Frontal cortex (tissue), 4 donors: Measurements from ENCODE around the gene PDE4D. TPM values are rescaled to one million over a fixed set of nuclear protein-coding genes. Genes with fewer than 3 reads are reported as not detected.
"Not testable (repeated sequence)": the region's sequence is repeated elsewhere in the genome, so short reads cannot be mapped to it uniquely, and the experiment has no call there.

Source experiments
- DNase-seq, 2 donors: peaks; one replicate each; pipeline ENCODE4 v3.0.0; 2012; ENCODE audit warnings: low spot score in 2 of 2
- FAIRE-seq: peaks from 2 replicates; lab custom pipeline; 2012; peaks lifted over from hg19 to GRCh38; lab: Jason Lieb, UNC
- total RNA-seq: library from RNA; depleted of rRNA; stranded (reverse); fragments of >200 nt; gene quantifications from one replicate; pipeline ENCODE4 v1.2.3, GENCODE V29; 2014
- donor health status: control.
- donor health status: control.
- donor health status: control.

PDE4D gene
- total RNA-seq, 1 donor from 2014 or later: 210 TPM

DNA sequence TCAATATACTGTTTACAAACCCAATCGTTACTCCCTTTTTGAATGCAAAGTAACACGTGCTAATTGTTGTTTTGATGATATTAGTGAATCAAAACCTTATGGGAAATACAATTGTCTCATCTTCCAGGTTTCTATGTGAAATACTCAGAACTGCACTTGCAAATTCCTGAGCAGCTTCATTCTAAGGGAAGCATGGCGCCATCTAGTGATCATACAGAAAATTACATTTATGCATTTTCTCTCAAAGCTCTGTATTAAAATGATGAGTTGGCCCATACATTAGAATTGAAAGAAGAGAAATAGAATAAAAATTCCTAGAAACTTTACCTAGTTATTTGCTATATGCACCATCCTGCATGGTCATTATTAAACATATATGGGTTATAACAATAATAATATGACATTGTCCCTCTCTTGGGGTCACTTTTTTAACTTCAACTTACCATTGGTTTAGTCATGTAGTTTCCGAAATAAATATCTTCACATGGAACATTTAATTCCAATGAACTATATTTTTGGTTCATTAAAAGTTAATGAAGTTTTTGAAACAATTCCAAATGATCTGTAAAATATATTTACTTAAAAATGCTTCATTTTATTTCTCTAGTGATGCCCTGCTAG, 220.0 kb downstream of the PDE4D start:
- FAIRE-seq: peak; percentile 91
- DNase-seq: peak in 1 of 2 donors; percentile 15

DNA sequence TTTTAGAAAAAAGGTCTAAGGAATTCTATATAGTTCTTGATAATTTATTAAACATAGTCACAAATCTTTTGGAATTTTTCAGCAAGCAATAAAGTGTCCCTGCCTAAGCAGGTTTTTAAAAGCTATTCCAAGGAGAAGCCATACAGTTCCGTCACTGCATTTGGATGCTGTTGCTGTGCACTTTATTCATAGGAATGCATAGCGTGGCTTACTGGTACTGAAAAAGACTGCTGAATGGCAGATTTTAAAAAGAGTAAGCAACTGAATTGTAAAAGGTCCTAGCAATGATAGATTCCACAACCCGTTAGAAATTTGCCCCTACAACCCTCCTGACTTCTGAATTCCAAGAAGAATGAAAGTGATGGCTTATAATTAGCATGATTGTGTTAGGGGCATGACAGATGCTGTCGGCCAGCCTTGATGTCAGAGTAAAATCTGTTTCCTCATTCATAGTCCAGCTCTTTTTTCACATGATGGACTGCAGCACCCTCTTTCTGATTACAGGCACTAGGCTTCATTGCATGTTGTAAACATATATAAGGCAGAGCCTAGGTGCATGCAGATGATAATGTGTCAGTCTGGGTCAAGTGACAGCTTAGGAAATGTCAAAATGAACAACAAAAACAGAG, 227.0 kb downstream of the PDE4D start:
- no peak for FAIRE-seq
- no peak for DNase-seq

DNA sequence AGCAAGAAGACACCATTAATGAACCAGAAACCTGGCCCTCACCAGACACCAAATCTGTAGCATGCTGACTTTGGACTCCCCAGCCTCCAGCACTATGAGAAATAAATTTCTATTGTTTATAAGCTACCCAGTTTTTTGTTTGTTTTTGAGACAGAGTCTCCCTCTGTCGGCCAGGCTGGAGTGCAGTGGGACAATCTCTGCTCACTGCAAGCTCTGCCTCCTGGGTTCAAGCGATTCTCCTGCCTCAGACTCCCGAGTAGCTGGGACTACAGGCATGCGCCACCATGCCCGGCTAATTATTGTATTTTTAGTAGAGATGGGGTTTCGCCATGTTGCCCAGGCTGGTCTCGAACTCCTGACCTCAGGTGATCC, 227.7 kb downstream of the PDE4D start:
- not testable (repeated sequence) for FAIRE-seq, DNase-seq

DNA sequence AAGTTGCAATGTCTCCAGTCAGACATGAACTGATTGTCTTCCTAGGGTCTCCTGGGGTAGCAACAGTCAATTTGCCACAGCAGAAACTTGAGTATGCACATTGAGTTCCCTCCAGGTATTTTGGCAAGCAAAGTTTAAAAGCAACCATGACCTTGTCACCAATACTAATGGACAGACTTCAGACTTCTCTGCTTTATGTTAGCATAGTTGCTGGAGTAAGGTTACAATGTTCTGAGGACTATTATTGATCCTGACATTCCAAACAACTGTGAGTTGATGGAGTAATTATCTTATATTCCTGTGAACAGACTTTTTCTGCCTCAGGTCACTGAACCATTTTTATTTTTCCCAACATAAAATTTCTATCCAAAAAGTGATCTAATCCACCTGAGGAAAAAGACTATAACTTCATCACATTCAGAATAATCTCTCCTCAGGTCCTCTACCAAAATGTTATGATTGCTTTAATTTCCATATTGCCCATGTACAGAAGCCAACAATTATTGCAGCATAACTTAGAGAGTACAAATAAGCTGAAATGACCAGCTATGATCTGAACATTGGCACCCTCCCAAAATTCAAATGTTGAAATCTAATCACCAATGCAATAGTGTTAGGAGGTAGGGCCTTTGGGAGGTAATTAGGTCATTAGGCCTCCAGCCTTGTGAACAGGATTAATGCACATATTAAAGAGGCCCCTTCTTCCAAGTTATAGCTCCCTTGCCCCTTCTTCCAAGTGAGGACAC, 228.3 kb downstream of the PDE4D start:
- FAIRE-seq: no peak

DNA sequence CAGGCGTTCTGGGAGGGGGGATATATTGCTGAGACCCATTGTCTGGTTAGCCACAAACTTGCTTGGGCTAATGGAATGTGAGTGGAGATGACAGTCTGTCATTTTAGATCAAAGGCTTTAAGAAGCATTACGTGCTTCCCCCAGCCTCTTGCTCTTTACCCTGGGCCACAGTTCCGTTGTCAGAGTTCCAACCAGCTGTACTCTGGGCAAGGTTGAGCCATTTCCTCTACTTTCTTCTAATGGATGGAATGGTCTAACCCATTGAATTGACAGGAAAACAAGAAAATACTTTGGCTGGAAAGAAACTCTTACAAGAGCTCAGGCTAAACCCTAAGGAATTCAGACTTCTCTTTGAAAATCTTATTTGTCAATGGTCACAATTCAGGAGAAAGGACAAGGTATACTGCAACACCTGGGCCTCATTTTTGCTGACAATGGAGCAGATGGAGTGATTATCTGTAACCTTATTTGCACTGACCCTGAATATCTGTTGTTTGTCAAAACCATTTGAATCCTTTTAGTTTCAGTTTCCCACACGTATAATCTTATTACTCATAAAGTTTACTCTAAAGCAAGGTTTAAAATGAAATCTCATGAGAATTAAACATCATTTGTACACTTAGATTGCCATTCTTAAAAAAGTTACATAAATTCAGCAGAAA, 231.4 kb downstream of the PDE4D start:
- no peak for FAIRE-seq
- no peak for DNase-seq

More for the DNA sequence above, 228.3 kb downstream of the PDE4D start:
- DNase-seq: no peak

DNA sequence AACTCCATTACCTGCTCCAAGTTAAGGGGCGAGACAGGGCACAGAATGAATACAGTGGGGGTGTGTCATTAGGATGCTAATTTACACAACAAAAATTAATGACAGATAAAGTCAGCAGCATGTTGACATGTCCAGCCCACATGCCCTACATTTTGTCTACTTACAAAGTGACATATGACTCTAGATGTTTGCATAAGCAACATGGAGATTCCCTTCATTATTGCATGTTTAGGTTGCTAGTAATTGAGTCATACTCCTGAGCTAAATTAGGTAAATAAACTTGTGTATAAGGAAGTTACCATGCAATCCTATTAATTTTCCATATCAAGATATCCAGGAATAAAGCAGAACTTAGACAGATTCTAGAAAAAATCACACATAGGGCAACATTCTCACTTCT, 232.2 kb downstream of the PDE4D start:
- no peak for DNase-seq

DNA sequence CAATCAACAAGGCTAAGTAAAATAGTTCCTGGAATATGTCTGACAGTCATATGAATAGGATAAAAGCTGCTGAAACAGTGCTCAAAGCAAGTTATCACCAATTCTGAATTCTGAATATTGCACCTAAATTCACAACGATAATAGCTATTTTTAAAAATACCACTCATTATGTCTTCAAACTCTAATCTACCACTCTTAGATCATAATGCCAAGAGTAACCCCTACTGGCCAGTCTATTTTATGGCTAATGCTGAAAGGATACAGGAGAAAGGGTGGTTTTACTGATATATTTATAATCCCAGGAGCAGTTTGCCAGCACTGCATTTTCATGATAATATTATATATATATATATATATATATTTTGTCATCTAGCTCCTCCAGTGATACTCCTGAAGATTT, 232.8 kb downstream of the PDE4D start:
- DNase-seq: peak in 1 of 2 donors; percentile 7
- no peak for FAIRE-seq

More for the DNA sequence above, 232.2 kb downstream of the PDE4D start:
- no peak for FAIRE-seq

DNA sequence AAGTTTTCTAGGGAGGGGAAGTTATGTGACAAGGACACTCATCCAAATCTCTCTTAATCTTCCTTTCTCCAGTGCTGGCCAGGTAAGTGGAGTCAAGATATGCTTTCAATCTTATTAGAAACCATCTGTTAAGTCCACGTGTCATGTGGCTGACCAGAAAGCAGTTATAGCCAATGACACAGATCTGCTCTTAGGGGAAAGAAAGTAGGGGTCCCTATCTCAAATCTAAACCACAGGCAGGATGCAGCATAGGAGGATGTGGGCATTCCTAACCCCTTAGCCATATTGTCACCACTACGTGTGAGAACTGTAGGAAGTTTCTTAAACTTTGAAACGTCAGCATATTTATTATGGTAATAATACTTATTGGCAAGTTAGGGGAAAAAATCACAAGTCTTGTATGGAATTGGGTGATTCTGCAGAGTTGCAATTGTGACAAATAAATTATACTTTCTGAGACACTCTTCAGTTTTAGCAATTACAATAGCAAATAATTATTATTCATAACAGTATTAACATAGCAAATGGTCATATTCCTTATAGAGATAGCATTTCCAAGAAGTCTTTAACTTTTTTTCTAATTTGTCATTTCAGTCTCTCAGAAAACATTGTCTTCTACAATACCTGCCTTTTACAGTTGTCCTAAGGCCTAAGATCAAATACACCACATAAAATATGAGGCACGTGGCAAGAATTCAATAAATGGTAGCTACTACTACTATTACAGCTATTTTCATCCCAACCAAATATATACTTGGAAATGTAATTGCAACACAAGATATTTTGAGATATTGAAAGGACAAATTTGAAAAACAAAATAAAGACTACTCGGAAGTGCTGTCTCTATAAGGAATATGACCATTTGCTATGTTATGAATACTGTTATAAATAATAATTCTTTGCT, 236.9 kb downstream of the PDE4D start:
- DNase-seq (no peak), FAIRE-seq (no peak)

DNA sequence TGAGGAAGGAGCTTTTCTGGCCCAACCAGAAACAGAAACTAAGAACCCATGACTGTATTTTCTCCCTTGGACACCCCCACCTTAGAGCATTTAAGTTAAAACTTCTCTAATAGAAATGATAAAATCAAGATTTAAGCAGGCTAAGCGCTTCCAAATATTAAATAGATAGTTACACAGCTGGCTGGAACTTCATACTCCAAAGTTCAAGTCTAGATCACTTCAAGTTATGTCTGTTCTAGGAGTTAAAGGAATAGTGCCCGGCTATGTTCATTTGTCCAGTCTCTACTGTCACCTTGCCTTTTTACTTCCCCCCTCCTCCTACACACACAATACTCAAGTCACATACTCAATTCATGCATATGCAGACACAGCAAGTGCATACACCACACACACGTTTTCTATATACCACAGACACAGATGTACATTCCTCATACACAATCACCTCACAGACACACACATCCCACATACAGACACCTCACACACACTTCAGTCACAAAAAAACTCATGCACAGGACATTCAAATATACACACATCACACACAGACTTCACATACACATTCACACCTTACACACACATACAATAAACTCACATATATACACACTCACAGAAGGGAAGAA, 237.7 kb downstream of the PDE4D start:
- FAIRE-seq (no peak), DNase-seq (no peak)

DNA sequence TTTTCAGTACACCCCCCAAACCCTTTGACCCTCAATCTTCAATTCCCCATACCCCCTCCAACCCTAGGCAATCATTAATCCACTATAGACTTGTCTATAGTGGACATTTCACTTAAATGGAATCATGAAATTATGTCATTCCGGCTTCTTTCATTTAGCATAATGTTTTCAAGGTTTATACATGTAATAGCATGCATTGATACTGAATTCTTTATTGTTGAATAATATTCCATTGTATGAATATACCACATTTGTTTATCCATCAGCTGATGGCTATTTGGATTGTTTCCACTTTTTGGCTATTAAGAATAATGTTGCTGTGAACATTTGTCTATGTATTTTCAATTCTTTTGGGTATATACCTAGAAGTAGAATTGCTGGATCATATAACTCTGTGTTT, 238.8 kb downstream of the PDE4D start:
- FAIRE-seq (no peak), DNase-seq (no peak)

DNA sequence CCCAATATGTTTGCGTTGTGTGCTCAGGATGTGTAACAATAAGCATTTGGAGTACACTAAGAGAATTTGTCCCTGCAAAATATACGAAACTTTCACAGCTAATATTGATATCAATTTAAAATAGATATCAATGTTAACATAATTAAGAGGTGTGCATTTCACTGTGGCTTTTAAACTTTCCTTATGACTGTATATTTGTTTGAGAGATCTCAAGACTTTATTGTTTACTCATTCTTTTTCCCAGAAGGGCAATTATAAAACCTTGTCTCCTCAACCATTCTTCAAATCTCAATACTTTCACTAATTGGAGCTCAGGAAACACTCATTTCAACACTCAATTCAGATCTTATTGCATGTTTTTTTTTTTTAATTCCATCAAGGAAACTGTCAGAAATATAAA, 241.1 kb downstream of the PDE4D start:
- no peak for FAIRE-seq
- DNase-seq: no peak

DNA sequence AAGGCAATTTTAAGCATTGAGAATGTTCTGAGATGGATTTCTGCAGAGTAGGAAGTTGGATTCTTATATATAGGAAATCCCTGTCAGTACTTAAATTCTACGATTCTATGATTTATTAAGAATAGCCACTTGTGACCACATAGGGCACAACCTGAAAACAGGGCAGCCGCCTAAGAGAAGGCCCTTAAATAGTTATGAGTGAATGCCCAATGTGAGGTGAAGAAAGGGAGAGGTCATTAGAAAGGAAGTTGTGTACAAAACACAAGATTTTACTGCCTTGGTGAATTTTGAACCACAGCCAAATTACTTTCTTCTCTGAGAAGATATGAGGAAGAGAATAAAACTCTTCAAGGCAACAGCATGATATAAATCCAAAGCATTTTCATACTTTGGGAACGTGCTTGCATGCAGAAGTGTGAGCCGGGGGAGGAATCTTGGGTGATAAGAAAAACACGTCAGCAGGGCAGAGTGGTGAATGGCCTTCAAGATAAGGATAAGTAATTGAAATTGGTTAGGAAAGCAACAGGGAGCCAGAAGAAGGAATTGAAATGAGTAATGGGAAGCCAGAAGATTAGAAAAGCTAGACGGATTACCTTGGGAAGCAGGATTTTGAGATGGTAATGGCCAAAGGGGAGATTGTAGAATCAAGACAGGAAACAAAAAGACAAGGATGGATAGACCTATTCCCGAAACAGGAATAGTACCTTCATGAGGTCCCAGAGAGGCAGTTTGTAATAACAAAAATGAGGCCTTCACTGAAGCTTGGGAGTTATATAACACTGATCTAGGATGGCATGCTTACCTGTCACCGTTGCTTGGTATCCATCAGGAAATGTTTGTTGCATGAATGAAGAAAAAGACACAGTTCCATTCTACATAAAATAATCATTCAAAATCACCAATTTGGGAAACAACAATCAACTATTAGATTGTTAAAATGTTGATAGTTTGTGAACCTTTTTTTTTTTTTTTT, 244.3 kb downstream of the PDE4D start:
- peak; percentile 31 for FAIRE-seq

DNA sequence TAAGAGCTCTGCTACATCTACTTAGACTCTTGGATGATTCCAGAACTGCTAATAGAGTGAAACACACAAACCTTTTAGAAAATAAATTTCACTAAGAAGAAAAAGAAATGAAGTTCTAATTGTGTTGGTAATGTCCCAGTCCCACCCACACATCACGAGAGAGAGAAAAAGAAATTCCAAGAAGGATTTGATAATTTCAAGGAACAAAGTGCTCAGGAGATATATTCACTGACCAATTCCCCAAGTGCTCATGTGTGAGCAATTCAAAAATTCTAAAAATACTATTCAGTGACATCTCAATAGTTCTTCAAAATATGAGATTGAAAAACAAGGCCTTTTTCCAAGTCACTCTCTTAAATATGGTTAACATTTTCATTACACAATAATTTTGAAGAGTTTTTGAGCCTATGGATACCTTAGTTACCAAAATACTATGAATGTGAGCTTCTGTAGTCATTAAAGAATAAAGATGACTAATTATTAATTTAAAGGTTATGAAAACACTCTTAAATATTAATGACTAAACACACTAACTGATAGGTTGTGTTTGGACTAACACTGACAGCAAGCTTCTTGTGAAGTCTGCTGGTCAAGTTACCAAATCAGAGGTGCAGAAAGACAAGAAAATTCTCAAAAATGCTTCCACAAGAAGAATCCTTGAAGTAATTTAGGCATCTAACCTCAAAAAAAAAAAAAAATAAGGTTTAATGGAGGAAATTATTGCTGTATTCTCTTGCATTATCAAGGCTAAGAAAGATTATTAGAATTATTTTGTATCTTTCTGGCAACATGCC, 245.3 kb downstream of the PDE4D start:
- FAIRE-seq (no peak), DNase-seq (no peak)

More for the DNA sequence above, 244.3 kb downstream of the PDE4D start:
- DNase-seq: no peak

DNA sequence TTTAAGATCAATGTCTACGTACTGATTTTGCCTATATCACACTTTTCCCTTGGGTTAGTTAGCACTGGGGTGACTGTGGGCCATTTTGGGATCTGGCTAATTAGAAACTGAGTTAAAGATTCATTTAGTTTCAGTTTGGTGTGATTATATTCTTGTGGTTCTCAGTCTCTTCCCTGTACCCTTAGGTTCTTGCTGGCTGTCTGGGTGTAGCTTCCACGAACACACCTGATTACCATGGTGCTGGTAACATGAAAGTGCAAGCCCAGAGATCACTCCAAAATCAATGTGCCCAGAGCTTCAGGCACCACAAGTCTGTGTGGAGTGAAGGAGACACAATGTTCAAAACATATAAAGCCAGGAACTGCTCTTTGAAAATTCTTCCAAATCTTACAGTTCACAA, 248.1 kb downstream of the PDE4D start:
- FAIRE-seq (no peak), DNase-seq (no peak)

DNA sequence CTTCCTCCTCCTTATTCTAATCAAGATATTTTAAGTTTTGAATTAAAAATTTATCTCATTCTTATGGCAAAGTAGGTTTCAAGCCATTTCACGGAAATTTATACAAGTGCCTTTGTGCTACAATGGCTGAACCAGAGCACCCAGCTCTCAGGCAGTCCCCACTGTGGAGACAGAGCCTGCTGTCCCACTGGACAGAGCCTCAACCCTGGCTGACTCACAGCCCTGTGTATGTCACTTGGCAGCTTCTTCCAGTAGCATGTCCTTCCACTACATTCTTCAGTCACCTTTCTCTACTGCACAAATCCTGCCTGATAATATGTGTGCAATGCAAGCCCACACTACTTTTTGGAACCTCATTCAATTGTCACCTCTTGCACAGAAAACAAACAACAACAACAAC, 253.1 kb downstream of the PDE4D start:
- DNase-seq (no peak), FAIRE-seq (no peak)

DNA sequence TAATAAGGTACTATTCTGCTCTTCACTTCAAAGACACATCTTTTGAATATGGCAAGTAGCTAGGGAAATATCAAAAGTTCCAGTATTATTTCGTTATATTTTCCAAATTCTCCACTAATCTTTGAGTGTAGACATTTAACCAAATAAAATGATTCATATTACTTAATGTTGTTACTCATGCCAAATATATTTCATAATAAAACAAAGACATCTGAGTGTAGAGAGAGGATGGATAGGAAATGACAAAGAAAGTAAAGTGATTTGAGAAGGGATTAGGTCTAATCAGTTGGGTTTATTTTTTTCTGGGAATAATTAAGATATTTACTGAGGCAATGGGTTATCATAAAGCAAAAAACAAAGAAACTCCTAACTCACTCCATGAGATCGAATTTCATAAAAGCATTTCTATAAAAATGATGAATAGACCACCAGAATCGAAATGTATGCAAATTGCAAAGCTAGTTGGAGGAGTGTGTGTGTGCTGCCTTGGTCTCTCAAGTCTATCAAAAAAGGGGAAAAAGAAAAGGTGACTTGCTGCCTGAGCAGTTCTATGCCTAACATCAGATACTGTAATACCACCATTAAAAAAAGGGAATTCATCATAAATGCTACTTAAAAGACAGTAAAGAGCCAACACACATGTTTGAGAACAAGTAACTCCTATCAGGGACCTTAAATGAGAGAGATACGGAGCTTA, 255.5 kb downstream of the PDE4D start:
- DNase-seq: no peak
- no peak for FAIRE-seq

DNA sequence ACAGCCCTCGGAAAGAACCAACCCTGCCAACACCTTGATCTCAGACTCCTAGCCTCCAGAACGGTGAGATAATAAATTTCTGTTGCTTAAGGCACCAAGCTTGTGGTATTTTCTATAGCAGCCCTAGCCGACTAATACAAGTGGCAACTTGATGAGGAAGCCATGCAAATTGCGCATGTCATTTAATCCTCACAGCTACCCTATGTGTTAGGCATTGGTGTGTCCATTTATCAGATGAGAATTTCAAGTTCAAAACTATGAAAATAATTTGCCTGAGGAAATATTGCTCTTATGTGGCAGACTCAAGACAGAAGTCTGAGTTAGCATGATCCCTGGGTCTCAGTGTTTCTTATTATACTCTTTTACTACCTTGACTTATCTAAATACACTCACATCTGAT, 264.0 kb downstream of the PDE4D start:
- DNase-seq (no peak), FAIRE-seq (no peak)
